PFSK-1 (cell line): Measurements from ENCODE around the gene JADE2.

ENCODE experiments used
- FOXP2 ChIP-seq: optimal IDR thresholded peaks from 2 replicates; pipeline ENCODE3; 2011; ENCODE audit warnings: borderline replicate concordance, control low read depth, inconsistent platforms; ENCODE audit not compliant: insufficient read depth; ENCODE audit errors: extremely low read length, extremely low read depth
- POLR2AphosphoS5 ChIP-seq: IDR thresholded peaks from 2 replicates; pipeline ENCODE4 v1.6.1; 2012; ENCODE audit warnings: low read depth, mild to moderate bottlenecking, control low read depth, low read length, moderate library complexity
- SIN3A ChIP-seq: IDR thresholded peaks from 2 replicates; pipeline ENCODE4 v1.6.1; 2012; ENCODE audit warnings: mild to moderate bottlenecking, low read length, moderate library complexity, borderline replicate concordance; ENCODE audit not compliant: insufficient read depth
- TAF1 ChIP-seq: IDR thresholded peaks from 2 replicates; pipeline ENCODE4 v1.6.1; 2012; ENCODE audit warnings: low read length, control low read depth, borderline replicate concordance; ENCODE audit not compliant: insufficient read depth
- TF ChIP-seq, protein P1 (sequence below), 2 experiments: IDR thresholded peaks; 2 replicates each; pipeline versions ENCODE4 v1.6.1 to v1.8.0; 2011 to 2012; ENCODE audit warnings: low read depth in 2 of 2, low read length in 2 of 2, control low read depth in 1 of 2, inconsistent platforms in 1 of 2, mild to moderate bottlenecking in 1 of 2, moderate library complexity in 1 of 2; ENCODE audit not compliant: insufficient read depth in 1 of 2

The JADE2 gene

DNA sequence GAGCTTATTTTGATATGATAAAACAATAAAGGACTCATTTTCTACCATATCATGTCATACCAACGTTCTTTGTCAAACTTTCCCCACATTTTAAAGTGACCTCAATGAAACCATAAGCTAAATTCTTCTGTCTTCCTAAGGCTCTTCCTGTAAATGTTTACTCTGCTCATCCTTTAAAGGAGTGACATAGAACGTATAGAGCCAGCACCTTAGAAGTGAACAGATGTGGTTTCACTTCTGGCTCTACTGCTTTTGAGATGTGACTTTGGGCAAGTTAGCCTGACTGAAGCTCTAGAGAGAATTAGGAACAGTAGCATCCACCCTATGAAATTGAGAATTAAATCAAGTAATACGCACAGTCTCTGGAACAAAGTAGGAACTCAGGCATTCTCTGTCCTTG is 83.1 kb downstream of the JADE2 start:
- TF ChIP-seq SIN3A (no peak), POLR2AphosphoS5 (no peak), FOXP2 (no peak), TAF1 (no peak)
- TF ChIP-seq, protein P1, sequence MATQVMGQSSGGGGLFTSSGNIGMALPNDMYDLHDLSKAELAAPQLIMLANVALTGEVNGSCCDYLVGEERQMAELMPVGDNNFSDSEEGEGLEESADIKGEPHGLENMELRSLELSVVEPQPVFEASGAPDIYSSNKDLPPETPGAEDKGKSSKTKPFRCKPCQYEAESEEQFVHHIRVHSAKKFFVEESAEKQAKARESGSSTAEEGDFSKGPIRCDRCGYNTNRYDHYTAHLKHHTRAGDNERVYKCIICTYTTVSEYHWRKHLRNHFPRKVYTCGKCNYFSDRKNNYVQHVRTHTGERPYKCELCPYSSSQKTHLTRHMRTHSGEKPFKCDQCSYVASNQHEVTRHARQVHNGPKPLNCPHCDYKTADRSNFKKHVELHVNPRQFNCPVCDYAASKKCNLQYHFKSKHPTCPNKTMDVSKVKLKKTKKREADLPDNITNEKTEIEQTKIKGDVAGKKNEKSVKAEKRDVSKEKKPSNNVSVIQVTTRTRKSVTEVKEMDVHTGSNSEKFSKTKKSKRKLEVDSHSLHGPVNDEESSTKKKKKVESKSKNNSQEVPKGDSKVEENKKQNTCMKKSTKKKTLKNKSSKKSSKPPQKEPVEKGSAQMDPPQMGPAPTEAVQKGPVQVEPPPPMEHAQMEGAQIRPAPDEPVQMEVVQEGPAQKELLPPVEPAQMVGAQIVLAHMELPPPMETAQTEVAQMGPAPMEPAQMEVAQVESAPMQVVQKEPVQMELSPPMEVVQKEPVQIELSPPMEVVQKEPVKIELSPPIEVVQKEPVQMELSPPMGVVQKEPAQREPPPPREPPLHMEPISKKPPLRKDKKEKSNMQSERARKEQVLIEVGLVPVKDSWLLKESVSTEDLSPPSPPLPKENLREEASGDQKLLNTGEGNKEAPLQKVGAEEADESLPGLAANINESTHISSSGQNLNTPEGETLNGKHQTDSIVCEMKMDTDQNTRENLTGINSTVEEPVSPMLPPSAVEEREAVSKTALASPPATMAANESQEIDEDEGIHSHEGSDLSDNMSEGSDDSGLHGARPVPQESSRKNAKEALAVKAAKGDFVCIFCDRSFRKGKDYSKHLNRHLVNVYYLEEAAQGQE (IDR thresholded peaks at IDR 0.05; ENCODE audit: insufficient read depth in 1 of 2, low read depth in 2 of 2, low read length in 2 of 2): no peak

DNA sequence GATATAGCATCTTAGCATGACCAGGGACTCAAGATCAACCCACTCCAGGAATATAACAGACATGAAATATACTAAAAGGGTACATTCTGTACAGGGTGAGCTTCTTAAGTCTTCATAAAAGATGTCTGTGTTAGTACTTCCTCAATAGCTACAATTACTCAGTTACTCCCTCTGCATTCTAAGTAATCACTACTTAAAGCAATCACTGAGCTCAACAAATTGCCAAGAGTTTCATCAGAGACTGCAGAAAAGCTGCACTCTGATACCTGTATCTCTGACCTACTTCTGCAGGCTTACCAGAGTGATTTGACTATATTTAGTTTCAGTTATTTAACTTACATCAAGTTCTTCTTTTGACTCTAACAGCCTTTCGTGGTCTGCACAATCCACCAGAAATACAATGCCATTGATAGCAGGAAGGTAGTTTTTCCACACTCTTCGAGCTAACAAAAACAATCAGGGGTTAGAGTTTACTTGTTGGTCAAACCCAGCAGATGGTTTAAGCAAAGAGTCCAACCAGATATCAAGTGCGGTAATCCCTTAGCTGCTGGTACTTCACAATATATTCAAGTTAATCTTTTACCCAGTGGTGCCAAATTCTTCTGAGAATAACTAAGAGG is 83.9 kb downstream of the JADE2 start:
- TF ChIP-seq, protein P1 (IDR thresholded peaks at IDR 0.05; ENCODE audit: insufficient read depth in 1 of 2, low read depth in 2 of 2, low read length in 2 of 2): no peak
- no peak for TF ChIP-seq TAF1
- no peak for TF ChIP-seq POLR2AphosphoS5
- TF ChIP-seq FOXP2: no peak
- TF ChIP-seq SIN3A: no peak

DNA sequence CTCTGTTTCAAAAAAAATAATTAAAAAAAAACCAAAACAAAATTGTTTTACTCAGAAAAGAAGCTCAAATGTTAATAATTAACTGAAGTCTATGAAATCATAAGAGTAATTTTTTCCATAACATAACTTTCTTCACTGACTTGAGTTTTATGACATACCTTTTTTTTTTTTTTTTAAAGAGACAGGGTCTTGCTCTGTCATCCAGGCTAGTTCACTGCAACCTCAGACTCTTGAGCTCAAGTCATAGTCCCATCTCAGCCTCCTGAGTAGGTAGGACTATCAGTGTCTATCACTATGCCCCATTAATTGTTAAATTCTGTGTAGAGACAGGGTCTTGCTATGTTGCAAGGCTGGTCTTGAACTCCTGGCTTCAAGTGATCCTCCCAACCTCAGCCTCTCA is 85.3 kb downstream of the JADE2 start:
- TF ChIP-seq TAF1 (no peak), SIN3A (no peak), POLR2AphosphoS5 (no peak), FOXP2 (no peak)
- TF ChIP-seq, protein P1 (IDR thresholded peaks at IDR 0.05; ENCODE audit: insufficient read depth in 1 of 2, low read depth in 2 of 2, low read length in 2 of 2): no peak

DNA sequence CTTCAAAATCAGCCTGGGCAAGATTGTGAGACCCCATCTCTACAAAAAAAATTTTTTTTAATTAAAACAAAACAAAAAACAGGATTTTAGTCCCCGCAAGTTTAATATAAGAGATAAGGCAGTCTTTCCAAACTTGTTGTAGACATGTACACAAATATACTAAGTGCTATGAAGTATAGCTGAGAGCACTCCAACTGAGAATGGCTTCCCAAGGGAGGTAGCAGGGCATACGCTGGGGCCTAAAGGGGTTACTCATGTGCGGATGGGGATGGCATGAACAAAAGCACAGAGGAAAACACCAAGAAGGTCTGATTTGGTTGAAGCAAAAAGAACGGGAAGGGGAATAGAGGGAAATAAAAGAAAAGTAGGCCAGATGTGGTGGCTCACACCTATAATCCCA is 86.0 kb downstream of the JADE2 start:
- TF ChIP-seq POLR2AphosphoS5: no peak
- TF ChIP-seq TAF1: no peak
- TF ChIP-seq, protein P1 (IDR thresholded peaks at IDR 0.05; ENCODE audit: insufficient read depth in 1 of 2, low read depth in 2 of 2, low read length in 2 of 2): no peak
- TF ChIP-seq FOXP2: no peak
- no peak for TF ChIP-seq SIN3A

DNA sequence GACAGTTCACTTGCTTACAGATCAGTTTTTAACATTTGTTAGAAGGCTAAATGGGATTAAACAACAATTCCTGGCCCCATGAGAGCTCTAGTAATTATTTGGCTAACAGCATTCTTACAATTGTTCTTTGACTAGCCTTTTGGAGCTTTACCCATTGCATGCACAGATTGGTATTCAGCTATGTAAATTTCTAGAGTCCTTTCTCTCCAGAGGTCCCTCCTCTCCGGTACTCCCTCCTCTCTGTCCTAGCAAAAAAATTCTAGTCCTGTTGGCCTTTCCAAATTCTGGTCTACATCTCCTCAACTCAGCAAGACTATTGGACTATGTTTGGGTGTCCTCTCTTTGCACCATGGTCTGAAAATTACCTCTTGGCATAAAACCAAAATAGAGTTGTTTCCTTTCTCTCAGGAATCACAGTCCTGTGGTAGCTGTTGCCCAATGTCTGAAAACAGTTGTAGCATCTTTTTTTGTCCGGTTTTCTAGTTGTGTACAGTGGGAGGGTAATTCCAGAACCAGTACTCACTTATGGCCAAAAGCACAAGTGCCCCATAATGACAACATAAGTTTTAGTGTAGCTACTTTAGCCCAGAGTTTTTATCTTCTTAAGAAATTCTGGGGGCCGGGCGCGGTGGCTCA is 89.1 kb downstream of the JADE2 start:
- no peak for TF ChIP-seq SIN3A
- TF ChIP-seq, protein P1 (IDR thresholded peaks at IDR 0.05; ENCODE audit: insufficient read depth in 1 of 2, low read depth in 2 of 2, low read length in 2 of 2): no peak
- TF ChIP-seq POLR2AphosphoS5: no peak
- TF ChIP-seq FOXP2: no peak
- TF ChIP-seq TAF1: no peak
